NCI-H1694 treated with DMSO at 0.1 percent for 48 hours (cell line): ENCODE data around the gene CAD.
"Not testable (repeated sequence)": the region's sequence is repeated elsewhere in the genome, so short reads cannot be mapped to it uniquely, and the experiment has no call there.

Experiments
- DNase-seq: peaks from one replicate; lab custom pipeline; 2025; lab: John Stamatoyannopoulos, UW

Gene CAD

DNA sequence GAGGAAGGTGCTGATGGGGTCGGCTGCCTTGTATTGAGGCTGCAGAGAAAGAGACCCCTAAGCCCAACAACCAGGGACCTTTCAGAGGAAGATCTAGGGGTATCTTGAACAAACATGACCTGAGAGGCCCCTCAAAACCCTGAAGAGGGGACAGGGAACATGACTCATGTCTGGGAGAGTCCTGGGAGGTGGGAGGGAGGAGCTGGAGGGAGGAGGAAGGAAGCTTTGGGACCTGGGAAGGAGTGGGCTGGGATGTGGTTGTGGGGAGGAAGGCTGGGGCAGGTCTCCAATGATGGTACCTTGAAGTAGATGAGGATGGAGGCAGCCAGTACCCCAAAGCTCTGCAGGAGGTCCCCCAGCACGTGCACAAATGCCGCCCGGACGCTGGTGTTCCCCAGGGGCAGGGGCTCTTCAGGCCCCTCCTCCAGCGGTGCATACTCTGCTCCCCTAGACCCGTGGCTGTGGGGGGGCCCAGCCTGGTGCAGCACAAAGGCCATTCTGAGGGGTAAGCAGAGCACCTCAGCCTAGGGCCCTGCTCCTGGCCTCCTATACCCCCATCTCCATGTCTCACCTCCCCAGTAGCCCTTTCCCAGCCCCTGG, 39.8 kb downstream of the CAD start:
- no peak for DNase-seq

DNA sequence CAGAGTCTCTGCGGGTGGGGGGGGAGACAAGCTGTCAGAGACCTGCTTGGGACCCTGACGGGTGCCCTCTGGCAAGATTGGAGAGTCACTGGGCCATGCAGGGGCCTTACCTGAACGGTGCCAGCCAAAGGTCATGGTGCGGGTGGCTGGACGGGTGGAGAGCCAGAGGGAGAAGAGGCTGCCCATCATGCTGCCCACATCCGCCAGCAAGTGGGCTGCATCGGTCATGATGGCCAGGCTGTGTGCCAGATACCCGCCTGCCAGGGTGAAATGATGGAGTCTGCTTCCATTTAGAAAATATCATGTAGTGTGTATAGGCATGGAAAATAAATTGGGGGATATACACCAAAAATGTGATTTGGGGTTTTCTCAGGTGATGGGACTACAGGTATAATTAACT, 40.9 kb downstream of the CAD start:
- no peak for DNase-seq

DNA sequence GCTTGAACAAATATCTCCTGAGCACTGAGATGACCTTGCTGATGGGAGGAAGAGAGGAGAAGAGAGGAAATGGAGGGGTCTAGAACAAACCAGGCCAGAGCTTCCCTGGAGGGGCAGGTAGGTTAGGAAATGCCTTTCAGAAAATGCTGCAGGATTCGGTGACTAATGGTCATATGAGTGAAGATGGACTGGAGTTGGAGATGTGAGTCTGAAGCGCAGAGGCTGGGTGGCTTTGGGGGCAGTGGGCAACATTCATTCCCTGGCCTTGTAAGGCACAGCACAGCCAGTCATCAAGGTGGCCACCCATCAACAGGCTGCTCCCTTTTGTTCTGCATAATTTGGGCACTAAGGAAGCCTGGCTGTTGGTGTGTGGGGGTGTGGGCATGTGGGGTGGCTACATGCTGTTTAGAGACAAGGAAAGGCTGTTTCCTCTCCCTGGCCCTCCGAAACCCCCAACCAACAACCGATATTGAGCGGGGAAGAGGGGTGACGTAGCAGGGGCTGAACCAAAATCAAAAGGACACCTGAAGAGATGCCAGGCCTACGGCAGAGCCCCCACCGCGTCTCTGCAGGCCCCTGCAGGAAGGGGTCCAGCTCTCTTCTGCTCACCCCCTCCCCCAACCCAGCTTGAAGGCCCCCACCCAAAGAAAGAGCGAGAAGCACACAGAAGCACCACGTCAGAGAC, 44.2 kb downstream of the CAD start:
- DNase-seq: no peak

DNA sequence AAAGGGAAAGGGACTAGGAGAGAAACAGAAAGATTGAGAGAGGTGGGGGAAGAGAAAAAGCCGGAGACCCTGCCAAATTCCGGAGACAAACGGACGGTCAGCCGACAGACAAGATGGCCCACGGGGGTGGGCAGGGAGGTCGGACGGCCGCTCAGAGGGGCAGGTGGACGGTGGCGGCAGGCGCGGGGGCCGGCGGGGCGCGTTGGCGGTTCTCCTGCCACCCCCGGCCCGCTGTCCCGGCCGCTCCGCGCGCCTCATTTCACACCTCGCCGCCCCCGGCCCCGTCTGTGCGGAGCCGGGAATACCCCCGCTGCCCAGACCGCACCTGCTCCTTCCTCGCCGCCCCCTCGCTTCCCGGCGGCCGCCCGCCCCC, 44.7 kb downstream of the CAD start:
- DNase-seq: no peak

DNA sequence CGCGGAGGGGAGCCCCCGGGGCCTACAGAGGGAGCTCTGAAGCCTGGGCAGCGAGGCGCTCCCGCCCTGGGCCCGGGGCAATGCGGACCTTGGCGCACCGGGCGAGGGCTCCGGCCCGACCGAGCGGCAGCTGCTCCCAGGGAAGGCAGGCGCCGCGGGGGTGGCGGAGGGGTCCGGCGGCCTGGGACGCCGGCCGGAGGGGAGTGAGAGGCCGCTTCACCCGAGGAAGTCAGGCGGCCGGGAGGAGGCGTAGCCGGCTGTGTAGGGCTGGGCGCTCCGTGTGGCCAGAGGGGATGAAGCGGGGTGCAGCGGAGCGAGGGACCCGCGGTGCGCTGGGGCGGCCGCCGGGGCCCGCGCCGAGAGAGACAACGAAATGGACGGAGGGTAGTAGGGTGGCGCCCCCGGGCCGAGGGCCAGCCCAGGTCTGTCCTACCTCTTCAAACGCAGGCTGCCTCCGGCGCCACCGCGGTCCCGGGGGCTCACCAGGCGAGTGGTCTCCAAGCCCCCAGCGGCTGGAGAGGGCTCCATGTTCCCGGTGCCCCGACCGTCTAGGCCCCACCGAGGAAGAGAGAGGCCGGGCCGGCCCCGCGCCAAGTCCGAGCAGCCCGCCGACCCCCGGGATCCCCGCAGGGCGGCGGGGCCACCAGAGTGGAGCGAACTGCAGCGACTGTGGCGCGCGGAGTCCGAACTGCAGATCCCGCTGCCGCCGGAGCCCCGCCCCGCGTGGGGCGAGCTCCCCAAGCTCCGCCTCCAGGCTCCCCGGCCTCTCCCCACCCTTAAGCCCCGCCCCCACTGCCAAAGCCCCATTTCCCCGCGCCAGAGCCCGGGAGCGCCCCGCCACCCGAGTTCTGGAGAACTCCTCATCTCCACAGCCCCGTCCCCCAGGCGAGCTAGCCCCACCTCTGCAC, 45.5 kb downstream of the CAD start, which contains the start of gene SLC30A3:
SLC30A3 (minus strand) TSS at position 669 of the 908 bp plus-strand sequence; CDS start at position 528, 141 bp downstream.
- peak; percentile 44 for DNase-seq

DNA sequence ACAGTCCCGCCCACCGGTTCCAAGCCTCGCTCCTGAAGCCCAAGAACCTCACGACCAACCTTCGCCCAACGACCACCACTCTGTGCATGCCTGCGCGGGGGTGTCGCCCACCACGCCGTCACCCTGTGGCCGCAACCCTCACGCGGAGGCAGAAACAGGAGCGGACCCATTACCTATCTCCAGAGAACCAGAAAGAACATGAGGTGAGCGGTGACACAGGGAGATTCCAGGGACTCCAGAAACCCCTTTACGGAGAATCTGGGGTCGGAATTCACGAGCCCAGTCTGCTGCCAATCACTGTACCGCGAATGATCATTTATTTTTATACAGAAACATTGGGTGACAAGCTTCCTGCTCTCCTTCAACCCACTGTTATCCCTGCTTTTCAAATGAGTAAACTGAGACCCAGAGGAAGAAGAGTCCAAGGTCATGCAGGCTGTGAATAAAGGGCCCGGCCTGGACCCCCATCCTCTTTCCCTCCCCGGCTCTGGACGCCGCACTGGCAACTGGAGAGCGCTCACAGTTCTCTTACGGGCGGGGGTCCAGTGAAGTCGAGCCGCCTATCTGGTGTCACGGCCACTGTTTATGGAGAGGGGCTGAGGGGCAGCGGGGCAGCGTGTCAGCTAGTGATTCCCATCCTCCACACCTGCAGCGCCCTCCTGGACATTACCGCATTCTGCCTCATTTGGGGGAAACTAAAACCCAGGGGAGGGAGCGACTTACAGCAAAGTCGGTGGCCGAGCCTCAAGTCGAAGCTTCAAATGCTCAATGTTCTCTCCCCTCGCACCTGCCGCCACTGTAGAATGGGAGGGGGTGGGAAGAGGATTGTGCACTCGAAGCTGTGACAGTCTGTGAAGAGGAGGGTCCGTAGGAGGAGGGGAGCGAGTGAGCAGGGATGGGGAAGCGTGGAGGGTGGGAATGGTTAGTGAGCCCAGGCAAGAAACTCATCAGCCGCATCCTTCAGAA, 46.4 kb downstream of the CAD start:
- peak; percentile 10 for DNase-seq

DNA sequence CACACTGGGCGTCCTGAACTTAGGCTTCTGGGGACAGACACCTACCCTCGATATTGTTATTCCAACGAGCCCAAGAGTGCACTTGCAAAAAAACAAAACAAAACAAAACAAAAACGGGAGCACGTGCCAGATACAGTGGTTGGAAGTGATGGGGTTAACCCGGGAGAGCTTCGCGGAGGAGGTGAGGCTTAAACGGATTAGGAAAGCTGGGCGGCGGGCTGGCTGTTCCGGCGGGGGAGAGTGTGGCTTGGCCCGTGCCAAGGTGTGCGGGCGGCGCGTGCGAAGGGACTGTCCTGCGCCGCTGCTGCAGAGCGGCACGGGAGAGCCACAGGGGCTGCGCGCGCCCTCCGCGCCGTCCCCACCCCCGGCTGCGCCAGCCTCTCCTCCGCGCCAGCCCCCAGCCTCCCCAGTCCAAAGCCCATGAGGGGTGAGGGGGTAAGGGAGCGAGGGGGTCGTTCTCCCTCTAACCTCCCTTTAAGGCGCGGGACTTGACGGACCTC, 47.1 kb downstream of the CAD start:
- no peak for DNase-seq

DNA sequence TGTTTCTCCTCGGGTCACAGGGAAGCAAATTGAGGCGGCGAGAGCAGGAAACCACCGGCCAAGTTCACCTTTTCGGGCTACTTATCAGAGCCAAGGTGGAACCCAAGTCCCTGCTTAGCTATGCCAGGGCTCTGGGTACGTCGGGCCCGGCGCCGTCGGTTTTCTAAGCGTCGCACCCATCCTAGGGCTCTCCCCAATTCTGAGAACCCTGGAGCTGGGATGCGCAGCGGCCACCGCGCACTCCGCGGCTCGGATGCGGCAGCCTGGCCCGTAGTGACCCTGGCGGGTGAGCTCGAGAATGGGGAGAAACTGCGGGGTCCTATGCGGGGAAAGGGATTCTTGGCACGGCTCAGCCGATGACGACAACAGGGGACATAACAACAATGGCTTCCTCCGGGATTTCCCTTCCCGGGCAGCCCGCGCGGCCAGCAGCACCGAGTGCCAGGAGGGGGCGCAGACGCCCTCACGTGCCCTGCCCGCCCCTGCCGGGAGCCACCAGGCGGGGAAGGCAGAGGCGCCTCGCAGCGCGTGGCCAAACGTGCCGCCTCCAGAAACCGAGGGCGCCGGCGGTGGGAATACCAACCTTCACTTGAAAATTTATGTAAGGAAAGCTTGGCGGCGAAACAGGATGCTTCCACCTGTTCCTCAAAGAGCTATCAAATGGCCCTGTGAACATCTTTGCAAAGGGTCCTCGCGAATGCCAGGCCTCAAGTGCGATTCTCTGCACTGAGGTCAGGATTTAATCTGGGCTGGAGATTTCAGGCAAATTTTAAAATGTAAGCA, 47.8 kb downstream of the CAD start:
- peak; percentile 37 for DNase-seq

DNA sequence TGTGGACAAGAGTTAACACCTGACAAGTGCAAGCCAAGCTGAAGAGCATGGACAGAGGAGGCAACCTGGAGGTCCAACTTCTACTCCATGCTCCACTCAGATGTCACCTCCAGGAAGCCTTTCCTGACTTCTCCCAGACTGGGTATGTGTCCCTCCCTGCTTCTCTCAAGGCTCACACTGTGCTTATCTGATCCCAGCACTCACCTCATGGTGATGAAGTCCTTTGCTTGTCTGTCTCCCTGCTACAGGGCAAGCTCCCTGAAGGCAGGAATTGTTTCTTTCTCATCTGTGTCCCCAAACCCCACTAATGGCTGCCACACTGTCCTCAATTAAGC, 48.3 kb downstream of the CAD start:
- DNase-seq: no peak

DNA sequence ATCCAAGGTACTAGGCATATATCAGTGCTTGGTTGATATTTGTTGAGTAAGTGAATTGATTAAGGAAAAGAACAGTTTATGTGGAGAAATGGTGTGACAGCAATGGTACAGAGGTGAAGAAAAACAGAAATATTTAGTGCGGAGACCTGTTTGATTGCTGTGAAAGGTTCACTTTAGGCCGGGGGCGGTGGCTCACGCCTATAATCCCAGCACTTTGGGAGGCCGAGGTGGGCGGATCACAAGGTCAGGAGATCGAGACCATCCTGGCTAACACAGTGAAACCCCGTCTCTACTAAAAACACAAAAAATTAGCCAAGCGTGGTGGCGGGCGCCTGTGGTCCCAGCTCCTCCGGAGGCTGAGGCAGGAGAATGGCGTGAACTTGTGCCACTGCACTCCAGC, 51.1 kb downstream of the CAD start:
- DNase-seq: not testable (repeated sequence)

DNA sequence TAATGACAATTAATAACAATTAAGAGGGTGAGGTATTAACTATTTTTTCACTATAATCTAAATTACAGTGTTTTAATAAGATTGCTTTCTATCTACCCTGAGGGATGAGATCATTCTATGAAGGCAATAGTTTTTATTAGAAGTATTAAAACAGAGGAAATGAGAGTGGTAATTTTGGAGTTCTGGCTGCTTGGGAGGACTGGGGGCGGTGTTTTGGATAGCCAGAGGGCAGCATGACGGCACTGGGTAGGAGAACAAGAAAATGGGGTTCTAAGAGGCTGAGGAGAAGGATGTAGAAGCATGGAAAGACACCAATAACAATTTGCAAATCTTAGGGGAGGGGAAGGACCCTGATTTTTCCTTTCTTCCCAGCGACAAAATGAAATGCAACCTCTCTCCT, 53.0 kb downstream of the CAD start:
- no peak for DNase-seq

DNA sequence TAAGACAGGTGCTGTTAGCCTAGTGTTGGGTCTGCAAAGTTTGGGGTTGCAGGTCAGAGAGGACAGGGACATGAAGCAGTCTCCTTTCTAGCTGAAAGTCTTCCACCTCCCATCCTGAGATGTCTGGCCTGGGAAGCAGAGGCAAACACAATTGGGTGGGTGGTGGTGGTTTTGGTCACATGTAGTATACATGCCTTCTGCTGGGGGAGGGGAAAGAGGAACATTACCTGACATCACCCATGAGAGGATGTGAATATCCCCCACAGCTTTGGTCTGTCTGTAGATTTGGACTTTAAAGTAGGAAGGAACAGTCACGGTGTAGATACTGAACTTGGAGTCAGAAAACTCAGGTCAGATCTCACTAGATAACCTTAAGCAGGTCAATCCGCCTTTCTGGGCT, 53.5 kb downstream of the CAD start:
- no peak for DNase-seq

DNA sequence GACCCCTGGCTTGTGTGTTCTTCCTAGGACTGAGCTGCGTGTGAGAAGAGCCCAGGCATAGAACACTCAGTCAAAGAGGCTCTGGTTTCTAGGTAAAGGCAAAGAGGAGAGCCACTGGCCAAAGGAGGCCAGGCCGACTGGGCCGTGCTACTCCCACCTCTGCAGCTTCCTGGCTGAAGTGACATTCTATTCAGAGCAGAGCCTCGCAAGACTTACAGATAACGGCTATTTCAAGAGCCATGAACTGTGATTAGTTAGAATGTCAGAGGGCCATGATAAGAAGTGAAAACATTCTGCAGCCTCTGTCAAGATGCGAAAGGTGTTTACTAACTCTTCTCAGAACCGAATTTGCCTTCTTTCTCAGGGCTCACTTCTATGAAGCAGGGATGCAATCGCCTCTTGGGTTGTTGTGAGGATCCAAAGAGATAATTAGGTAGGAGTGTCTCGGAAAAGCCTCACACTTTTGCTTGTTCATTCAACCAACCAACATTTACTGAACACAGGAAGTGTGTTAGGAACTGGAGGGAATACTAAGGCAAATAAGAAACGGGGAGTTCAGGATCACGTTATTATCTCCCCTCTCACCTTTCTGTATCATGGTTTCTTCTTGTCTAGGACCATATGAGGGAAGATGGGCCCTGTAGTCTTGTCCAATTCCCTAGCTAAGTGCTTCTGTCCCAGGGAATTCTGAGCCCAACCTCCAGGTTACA, 54.6 kb downstream of the CAD start:
- DNase-seq: no peak

DNA sequence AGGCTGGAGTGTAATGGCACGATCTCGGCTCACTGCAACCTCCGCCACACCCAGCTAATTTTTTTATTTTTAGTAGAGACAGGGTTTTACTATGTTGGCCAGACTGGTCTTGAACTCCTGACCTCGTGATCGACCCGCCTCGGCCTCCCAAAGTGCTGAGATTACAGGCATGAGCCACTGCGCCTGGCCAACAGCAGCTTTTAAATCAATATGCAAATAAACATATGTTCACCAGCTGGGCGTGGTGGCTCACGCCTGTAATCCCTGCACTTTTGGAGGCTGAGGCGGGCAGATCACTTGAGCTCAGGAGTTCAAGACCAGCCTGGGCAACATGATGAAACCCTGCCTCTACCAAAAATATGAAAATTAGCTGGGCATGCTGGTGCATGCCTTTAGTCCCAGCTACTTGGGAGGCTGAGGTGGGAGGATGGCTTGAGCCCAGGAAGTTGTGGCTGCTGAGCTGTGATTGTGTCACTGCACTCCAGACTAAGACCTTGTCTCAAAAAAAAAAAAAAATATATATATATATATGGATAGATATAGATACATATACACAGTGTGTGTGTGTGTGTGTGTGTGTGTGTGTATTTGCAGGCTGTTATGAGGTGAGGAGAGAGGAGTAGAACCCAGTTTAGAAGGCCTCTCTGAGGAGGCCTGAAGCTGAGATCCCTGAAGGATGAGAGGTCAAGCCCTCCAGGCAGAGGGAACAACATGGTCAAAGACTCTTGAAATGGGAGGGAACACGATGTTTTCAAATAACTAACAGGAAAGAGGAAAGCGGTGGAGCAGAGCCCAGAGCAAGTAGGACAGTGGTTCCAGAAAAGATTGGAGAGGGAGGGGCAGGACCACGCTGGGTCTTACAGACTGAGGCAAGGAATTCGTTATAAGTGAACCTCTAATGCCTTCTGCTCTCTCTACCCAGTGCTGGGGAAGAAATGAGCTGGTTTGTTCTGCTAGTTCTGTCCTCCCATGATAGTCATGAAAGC, 55.7 kb downstream of the CAD start:
- DNase-seq: not testable (repeated sequence)

DNA sequence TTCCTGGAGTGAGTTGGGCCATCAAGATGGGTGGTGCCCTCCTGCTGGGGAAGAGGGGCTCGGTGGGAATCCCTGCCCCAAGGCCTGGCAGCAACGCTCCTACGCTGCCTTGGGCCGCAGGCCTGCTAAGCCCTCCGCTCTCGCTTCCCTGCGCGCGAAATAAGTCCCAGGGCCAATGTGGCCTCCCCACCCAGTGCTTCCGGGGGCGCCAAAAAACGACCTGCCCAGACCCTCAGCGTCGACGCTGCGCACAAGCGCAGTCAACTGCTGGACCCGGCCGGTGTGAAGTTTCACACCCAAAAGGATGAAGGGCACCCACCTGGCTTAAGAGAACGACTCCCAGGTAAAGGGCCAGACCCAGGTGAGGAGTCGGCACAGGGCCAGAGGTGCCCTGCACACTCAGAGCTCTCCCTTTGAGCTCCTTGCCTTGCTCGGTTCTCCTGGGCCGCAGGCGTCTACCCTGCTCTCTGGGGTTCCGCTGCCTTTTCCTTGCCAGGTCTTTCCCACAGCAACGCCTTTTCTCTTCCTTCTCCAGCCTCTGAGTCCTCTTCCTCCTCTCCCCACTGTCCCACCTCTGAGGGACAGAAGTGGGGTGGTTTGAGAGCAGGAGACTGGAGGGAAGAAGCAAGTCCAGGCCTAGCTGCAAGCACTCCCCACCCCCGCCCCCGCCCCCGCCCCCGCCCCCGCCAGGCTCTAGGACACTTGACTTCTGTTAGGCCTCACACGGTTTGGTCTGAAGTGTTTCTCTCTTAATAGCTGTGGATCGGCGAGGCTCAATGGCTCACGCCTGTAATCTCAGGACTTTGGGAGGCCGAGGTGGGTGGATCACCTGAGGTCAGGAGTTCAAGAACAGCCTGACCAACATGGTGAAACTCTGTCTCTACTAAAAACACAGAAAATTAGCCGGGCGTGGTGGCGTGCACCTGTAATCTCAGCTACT, 58.3 kb downstream of the CAD start, which contains the start of gene DNAJC5G:
DNAJC5G (plus strand) TSS at position 223 of the 940 bp plus-strand sequence. CDS start 1,296 bp downstream, outside the sequence.
- DNase-seq: no peak

DNA sequence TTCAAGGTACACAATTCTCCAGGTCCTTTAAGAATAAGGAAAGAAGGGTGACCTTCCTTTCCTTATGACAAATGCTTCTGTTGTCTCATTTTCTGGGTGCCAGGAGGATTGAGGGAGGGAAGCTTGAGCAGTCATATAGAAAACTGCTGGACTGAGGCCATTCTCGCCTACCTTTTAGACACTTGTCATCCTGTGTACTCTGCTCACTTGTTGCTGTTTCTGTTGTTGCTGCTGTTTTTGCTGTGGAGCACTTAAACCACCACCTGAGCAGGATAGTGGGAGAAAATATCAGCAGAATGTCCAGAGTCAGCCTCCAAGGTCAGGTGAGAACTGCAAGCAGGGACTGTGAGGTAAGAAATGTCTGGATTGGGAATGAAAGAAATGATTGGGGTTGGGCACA, 60.8 kb downstream of the CAD start:
- no peak for DNase-seq

DNA sequence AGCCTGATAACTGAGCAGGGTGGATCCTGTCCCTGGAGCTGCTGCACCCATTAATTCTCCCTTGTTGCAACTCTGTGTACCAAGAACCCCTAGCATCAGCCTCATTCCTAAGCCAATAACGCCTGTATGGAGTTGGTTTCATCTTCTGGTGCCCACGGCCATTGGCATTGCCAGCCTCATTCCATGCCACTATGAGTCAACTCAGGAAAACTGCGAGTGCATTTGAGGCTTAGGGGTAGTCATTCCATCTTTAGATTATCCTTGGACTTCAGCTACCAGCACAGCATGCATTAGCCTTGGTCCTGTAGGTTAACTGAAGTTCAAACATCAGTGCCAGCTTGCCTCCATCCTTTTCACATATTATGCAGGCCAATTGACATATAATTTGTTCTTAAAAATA, 63.7 kb downstream of the CAD start:
- no peak for DNase-seq

DNA sequence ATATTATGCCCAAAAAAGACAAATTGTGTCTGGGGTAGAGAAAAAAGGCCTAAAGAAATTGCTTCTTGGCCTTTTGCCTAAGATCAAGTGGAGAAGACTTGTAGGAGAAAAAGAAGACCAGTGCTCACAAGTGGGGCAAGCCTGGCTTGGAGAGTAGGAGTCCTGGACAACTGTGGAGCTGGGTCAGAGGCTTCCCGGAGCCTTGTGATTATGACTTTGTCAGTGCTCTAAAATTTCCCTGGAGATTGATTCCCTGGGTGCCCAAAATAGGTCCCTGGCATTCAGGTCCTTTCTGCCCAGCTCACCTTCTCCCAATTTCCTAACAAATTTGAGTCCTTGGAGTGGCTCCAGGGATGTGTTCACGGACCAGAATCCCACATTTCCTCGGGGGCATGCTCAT, 64.3 kb downstream of the CAD start:
- DNase-seq: no peak
